Vagina (tissue), 2 donors: ENCODE data around the gene BICC1. TPM values are rescaled to one million over a fixed set of nuclear protein-coding genes. Genes with fewer than 3 reads are reported as not detected.
A peak's percentile ranks its signal among the peaks of the same experiment; 100 is the strongest.

Source experiments
- DNase-seq, 2 donors: peaks; one replicate each; pipeline ENCODE4 v3.0.0-alpha.2; 2017; ENCODE audit errors: extremely low spot score in 2 of 2
- H3K27ac ChIP-seq: fragments of 200-600 bp; sonication (generic); one replicate; pipeline ENCODE4 v1.5.1; 2019
- H3K27me3 ChIP-seq: fragments of 200-600 bp; sonication (generic); one replicate; pipeline ENCODE4 v1.5.1; 2019
- H3K36me3 ChIP-seq, 2 donors: fragments of 200-600 bp; sonication (generic); one replicate each; pipeline ENCODE4 v1.5.1; 2017 to 2019
- H3K4me1 ChIP-seq: fragments of 200-600 bp; sonication (generic); one replicate; pipeline ENCODE4 v1.5.1; 2019
- H3K4me3 ChIP-seq, 2 donors: fragments of 200-600 bp; sonication (generic); 1 replicate in 1 of 2; 2 replicates in 1 of 2; pipeline ENCODE4 v1.5.1; 2016 to 2019
- H3K9me3 ChIP-seq: fragments of 200-600 bp; sonication (generic); one replicate; pipeline ENCODE4 v1.5.1; 2019
- POLR2A ChIP-seq, 2 donors: fragments of 450-650 bp; IDR thresholded peaks; one replicate each; pipeline ENCODE4 v1.6.1; 2017; ENCODE audit warnings: antibody characterized with exemption in 2 of 2, mild to moderate bottlenecking in 2 of 2, moderate library complexity in 2 of 2
- POLR2AphosphoS5 ChIP-seq, 2 donors: sonication (generic); formaldehyde crosslinking; IDR thresholded peaks; one replicate each; pipeline ENCODE4 v1.9.0; 2017; ENCODE audit warnings: antibody characterized with exemption in 2 of 2, mild to moderate bottlenecking in 2 of 2, low read depth in 1 of 2; ENCODE audit not compliant: insufficient read depth in 1 of 2
- intact Hi-C: fragments of 100-400 bp; cut with DNase I; formaldehyde crosslinking; loops from one replicate; pipeline ENCODE4 v1.15.1; 2023
- total RNA-seq: library from RNA; depleted of rRNA; stranded (reverse); fragments of >200 nt; gene quantifications from one replicate; pipeline ENCODE4 v1.2.3, GENCODE V29; 2016
- TF ChIP-seq, protein P1 (sequence below), 3 experiments: fragments of 450-650 bp in 2 of 3; fragments of 200-600 bp in 1 of 3; sonication (generic) in 1 of 3; IDR thresholded peaks; one replicate each; pipeline ENCODE4 v1.5.1; 2017 to 2019; ENCODE audit warnings: antibody characterized with exemption in 3 of 3, mild to moderate bottlenecking in 2 of 3, moderate library complexity in 2 of 3

The BICC1 gene
- total RNA-seq, 1 donor from 2014 or later = 15.2 TPM

DNA sequence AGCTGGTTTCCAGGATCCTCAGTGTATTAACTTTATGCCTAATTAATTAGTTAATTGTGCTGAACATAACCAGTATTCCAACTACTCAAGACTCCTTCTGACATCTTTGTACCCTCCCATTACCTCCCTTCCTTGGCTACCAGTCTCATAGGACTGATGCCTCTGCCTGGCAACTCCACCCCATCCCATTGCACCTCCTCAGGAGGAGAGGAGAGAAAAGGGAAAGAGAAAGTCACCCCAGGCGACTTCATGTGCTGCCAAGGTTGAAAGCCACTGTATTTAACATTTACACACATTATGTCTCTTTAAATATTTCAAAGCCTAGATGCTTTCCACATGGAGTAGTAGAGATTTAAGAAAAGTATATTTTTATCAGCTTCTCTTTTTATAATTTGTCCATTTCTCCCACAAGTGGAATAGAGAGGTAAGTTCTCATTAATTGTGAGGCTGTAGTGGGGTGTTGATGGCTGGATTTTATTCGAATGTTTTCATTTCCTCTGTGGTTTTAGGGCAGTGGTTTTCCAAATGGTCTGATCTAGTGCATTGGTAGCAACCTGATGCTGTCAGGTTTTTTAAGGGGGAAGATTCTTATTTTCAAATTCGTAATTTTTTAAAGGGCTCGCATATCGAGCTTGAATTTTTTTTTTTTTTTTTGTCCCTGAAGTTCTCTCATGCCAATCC, 148.0 kb downstream of the BICC1 start:
- Histone ChIP-seq H3K27me3 (no peaks in the 10 kb centered on the region), H3K4me1 (peaks cover 4% of the 10 kb centered on the region), H3K9me3 (no peaks in the 10 kb centered on the region), H3K4me3 (no peak overlapping the region), H3K36me3 (no peaks in the 10 kb centered on the region), H3K27ac (no peak overlapping the region)
- DNase-seq = no peak
- intact Hi-C loops = no loop called here
- TF ChIP-seq POLR2AphosphoS5 (IDR thresholded peaks at IDR 0.05; ENCODE audit: insufficient read depth in 1 of 2, low read depth in 1 of 2) (no peak), POLR2A (IDR thresholded peaks at IDR 0.05) (no peak)

DNA sequence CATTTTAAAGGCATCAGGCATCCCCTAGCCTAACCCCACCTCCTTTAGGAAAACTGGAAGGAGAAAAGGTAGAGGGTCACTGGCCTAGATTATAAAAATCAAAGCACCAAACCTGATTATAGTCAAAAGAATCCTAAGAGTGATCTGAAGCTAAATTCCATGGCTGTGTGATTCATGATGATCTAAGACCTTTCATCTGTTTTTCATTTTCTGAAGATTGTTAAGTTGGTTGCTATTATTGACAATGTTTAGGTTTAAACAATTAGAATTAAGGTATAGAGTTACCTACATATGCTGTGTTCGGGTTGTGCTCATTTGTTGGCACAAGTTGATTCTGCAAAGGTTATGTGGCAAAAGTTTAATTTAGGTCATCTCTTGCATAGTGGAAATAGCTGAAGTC, 148.7 kb downstream of the BICC1 start:
- peaks cover 8% of the 10 kb centered on the region for H3K4me1 ChIP-seq
- no peak overlapping the region for H3K27ac ChIP-seq
- intact Hi-C loops = no loop called here
- H3K4me3 ChIP-seq = no peak overlapping the region
- H3K36me3 ChIP-seq = no peaks in the 10 kb centered on the region
- H3K27me3 ChIP-seq = no peaks in the 10 kb centered on the region
- no peak for DNase-seq
- TF ChIP-seq, protein P1, sequence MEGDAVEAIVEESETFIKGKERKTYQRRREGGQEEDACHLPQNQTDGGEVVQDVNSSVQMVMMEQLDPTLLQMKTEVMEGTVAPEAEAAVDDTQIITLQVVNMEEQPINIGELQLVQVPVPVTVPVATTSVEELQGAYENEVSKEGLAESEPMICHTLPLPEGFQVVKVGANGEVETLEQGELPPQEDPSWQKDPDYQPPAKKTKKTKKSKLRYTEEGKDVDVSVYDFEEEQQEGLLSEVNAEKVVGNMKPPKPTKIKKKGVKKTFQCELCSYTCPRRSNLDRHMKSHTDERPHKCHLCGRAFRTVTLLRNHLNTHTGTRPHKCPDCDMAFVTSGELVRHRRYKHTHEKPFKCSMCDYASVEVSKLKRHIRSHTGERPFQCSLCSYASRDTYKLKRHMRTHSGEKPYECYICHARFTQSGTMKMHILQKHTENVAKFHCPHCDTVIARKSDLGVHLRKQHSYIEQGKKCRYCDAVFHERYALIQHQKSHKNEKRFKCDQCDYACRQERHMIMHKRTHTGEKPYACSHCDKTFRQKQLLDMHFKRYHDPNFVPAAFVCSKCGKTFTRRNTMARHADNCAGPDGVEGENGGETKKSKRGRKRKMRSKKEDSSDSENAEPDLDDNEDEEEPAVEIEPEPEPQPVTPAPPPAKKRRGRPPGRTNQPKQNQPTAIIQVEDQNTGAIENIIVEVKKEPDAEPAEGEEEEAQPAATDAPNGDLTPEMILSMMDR (IDR thresholded peaks at IDR 0.05) = no peak
- TF ChIP-seq POLR2AphosphoS5 (IDR thresholded peaks at IDR 0.05; ENCODE audit: insufficient read depth in 1 of 2, low read depth in 1 of 2) (no peak), POLR2A (IDR thresholded peaks at IDR 0.05) (no peak)
- H3K9me3 ChIP-seq = no peaks in the 10 kb centered on the region

DNA sequence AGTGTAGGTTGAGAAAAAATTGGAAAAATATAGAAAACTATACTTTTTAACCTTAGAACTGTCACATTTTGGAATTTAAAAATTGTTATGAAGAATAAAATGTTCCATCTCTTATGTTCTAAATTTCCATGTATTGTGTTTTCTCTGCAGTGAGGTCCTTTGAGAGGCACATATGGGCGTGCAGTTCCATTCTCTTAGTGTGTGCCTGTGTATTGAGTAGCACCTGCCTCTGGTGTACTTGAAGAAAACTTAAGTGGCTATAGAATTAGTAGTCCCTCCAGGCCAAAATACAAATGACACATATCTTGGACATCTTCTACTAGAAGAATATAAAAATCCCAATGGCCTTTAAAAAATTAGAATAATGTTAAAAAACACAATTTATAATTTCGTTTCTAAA, 149.2 kb downstream of the BICC1 start:
- Histone ChIP-seq H3K27me3 (no peaks in the 10 kb centered on the region), H3K4me1 (peaks cover 13% of the 10 kb centered on the region), H3K4me3 (no peak overlapping the region), H3K36me3 (no peaks in the 10 kb centered on the region), H3K9me3 (no peaks in the 10 kb centered on the region), H3K27ac (no peak overlapping the region)
- intact Hi-C loops = no loop called here
- DNase-seq = no peak
- no peak for TF ChIP-seq POLR2AphosphoS5 (IDR thresholded peaks at IDR 0.05; ENCODE audit: insufficient read depth in 1 of 2, low read depth in 1 of 2)
- TF ChIP-seq, protein P1 (IDR thresholded peaks at IDR 0.05) = no peak
- no peak for TF ChIP-seq POLR2A (IDR thresholded peaks at IDR 0.05)

DNA sequence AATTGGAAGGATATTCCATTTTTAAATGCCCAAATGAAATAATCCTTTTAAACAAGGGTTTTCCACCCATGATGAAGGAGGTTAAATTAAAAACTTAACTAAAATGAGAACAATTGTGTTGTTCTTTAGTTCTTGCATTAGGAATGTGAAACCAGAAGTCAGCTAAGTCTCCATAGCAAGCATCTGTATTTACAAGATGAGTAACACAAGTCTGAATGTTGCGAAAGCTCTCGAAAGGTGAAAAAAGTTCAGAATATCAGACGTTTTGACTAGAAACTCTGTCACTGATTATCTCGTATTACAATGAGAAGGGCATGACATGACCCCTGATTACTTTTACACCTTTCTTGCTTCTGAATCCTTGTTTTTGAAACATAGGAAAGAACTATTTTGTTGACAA, 149.6 kb downstream of the BICC1 start:
- no peaks in the 10 kb centered on the region for H3K9me3 ChIP-seq
- intact Hi-C loops = no loop called here

DNA sequence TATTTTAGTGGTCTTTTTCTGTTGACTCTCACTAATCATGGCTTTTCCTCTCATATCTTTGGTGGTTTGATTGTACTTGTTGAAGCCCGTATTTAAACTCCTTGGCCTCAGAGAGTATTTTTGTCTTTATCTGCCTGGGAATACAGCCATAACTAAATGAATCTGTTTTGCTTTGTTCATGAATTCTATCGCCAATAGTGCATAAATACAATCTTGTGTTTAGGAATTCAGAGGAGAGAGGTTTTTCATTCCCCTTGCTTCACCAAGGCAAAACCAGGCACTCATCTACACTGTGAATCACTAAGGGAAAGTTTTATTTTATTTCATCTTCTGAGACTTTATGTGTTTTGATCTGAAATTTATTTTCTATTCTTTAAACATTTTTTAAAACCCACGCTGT, 152.7 kb downstream of the BICC1 start:
- Histone ChIP-seq H3K4me3 (no peak overlapping the region), H3K27ac (no peak overlapping the region)
- intact Hi-C loops = no loop called here

More for the DNA sequence above, 149.6 kb downstream of the BICC1 start:
- no peak overlapping the region for H3K4me3 ChIP-seq
- DNase-seq = no peak
- no peaks in the 10 kb centered on the region for H3K27me3 ChIP-seq
- H3K36me3 ChIP-seq = no peaks in the 10 kb centered on the region
- TF ChIP-seq POLR2AphosphoS5 (IDR thresholded peaks at IDR 0.05; ENCODE audit: insufficient read depth in 1 of 2, low read depth in 1 of 2) (peak; percentile 28 to 54), POLR2A (IDR thresholded peaks at IDR 0.05) (no peak)
- TF ChIP-seq, protein P1 (IDR thresholded peaks at IDR 0.05) = no peak
- peaks cover 13% of the 10 kb centered on the region for H3K4me1 ChIP-seq
- peak overlapping the region; percentile 24 for H3K27ac ChIP-seq

More for the DNA sequence above, 152.7 kb downstream of the BICC1 start:
- Histone ChIP-seq H3K9me3 (no peaks in the 10 kb centered on the region), H3K36me3 (no peaks in the 10 kb centered on the region), H3K4me1 (peaks cover 19% of the 10 kb centered on the region), H3K27me3 (no peaks in the 10 kb centered on the region)
- TF ChIP-seq, protein P1 (IDR thresholded peaks at IDR 0.05) = no peak
- TF ChIP-seq POLR2AphosphoS5 (IDR thresholded peaks at IDR 0.05; ENCODE audit: insufficient read depth in 1 of 2, low read depth in 1 of 2) = no peak
- TF ChIP-seq POLR2A (IDR thresholded peaks at IDR 0.05) = no peak
- no peak for DNase-seq
